ENCODE measurements around the gene NVL.
"Not testable (repeated sequence)": the region's sequence is repeated elsewhere in the genome, so short reads cannot be mapped to it uniquely, and the experiment has no call there.

NVL gene

GRCh38 chr1:224333939-224334786 lies 4.2 kb upstream of the NVL start:
- no peak for DNase-seq

- DNase-seq: peak; percentile 69
Observed at GRCh38 chr1:224333309-224333926, 3.4 kb upstream of the NVL start.

GRCh38 chr1:224331824-224332223 lies 1.9 kb upstream of the NVL start:
- DNase-seq: no peak

GRCh38 chr1:224331326-224331725 lies 1.4 kb upstream of the NVL start:
- no peak for DNase-seq

- DNase-seq: no peak
Observed at GRCh38 chr1:224329484-224329841, 509 bp downstream of the NVL start.

- DNase-seq: no peak
Observed at GRCh38 chr1:224328644-224329043, 1.3 kb downstream of the NVL start.

- no peak for DNase-seq
Observed at GRCh38 chr1:224325959-224326358, 4.0 kb downstream of the NVL start.

- DNase-seq: no peak
Observed at GRCh38 chr1:224321706-224322105, 8.3 kb downstream of the NVL start.

GRCh38 chr1:224317383-224318045 lies 12.5 kb downstream of the NVL start:
- DNase-seq: peak; percentile 56

GRCh38 chr1:224312025-224312424 lies 17.9 kb downstream of the NVL start:
- DNase-seq: no peak

GRCh38 chr1:224311503-224311902 lies 18.5 kb downstream of the NVL start:
- DNase-seq: not testable (repeated sequence)

- DNase-seq: no peak
Observed at GRCh38 chr1:224308064-224308463, 21.9 kb downstream of the NVL start.

GRCh38 chr1:224304767-224305166 lies 25.2 kb downstream of the NVL start:
- DNase-seq: no peak

- no peak for DNase-seq
Observed at GRCh38 chr1:224302947-224303346, 27.0 kb downstream of the NVL start.

- DNase-seq: no peak
Observed at GRCh38 chr1:224301391-224301790, 28.6 kb downstream of the NVL start.

GRCh38 chr1:224300346-224300745 lies 29.6 kb downstream of the NVL start:
- DNase-seq: no peak

- no peak for DNase-seq
Observed at GRCh38 chr1:224298346-224299330, 31.3 kb downstream of the NVL start.

- no peak for DNase-seq
Observed at GRCh38 chr1:224294775-224295174, 35.2 kb downstream of the NVL start.

GRCh38 chr1:224292419-224292818 lies 37.6 kb downstream of the NVL start:
- no peak for DNase-seq

- no peak for DNase-seq
Observed at GRCh38 chr1:224289396-224289795, 40.6 kb downstream of the NVL start.

- DNase-seq: peak; percentile 15
Observed at GRCh38 chr1:224287714-224288113, 42.3 kb downstream of the NVL start.

GRCh38 chr1:224282140-224282539 lies 47.8 kb downstream of the NVL start:
- no peak for DNase-seq

Measured in NCI-H1105 treated with DMSO at 0.1 percent for 48 hours (cell line).